OCI-LY3 (cell line): ENCODE results near the gene SHC3.

ENCODE experiments used
- H2AFZ ChIP-seq: fragments of 200-600, 300-600 bp; shearing (Covaris generic); 2 replicates; pipeline ENCODE4 v1.6.0; 2014; ENCODE audit warnings: antibody characterized with exemption, low read depth, low read length
- H3K27ac ChIP-seq: fragments of 200-600, 300-600 bp; sonication (generic); 2 replicates; pipeline ENCODE4 v1.5.1; 2014; ENCODE audit warnings: mild to moderate bottlenecking, low read length, moderate library complexity, mixed read lengths
- H3K27me3 ChIP-seq: fragments of 200-600, 300-600 bp; sonication (generic); 2 replicates; pipeline ENCODE4 v1.6.1; 2014; ENCODE audit warnings: low read depth, low read length, mixed read lengths
- H3K36me3 ChIP-seq: fragments of 200-600, 300-600 bp; sonication (generic); replicated peaks from 2 replicates; pipeline ENCODE3; 2014; ENCODE audit warnings: low read depth, low read length, mixed read lengths
- H3K4me1 ChIP-seq: fragments of 300-600, 200-600 bp; sonication (generic); 2 replicates; pipeline ENCODE4 v1.6.1; 2014; ENCODE audit warnings: low read length, mixed read lengths
- H3K4me2 ChIP-seq: fragments of 200-600, 300-600 bp; sonication (generic); 2 replicates; pipeline ENCODE4 v1.6.1; 2014; ENCODE audit warnings: low read length, mixed read lengths
- H3K4me3 ChIP-seq: fragments of 300-600, 200-600 bp; sonication (generic); 2 replicates; pipeline ENCODE4 v1.5.1; 2014; ENCODE audit warnings: antibody characterized with exemption, mild to moderate bottlenecking, low read length, moderate library complexity
- H3K79me2 ChIP-seq: fragments of 300-600, 200-600 bp; shearing (Covaris generic); 2 replicates; pipeline ENCODE4 v1.6.1; 2014; ENCODE audit warnings: mild to moderate bottlenecking, low read length, mixed read lengths
- H3K9ac ChIP-seq: fragments of 300-600, 200-600 bp; shearing (Covaris generic); 2 replicates; pipeline ENCODE4 v1.6.0; 2014; ENCODE audit warnings: mild to moderate bottlenecking, low read length, moderate library complexity
- H3K9me3 ChIP-seq: fragments of 200-600, 300-600 bp; shearing (Covaris generic); 2 replicates; pipeline ENCODE4 v1.6.1; 2014; ENCODE audit warnings: low read length, mixed read lengths; ENCODE audit not compliant: insufficient read depth
- H4K20me1 ChIP-seq: fragments of 200-600, 300-600 bp; sonication (generic); 2 replicates; pipeline ENCODE4 v1.6.1; 2016; ENCODE audit warnings: low read length, mixed read lengths; ENCODE audit not compliant: insufficient read depth
- CTCF ChIP-seq: fragments of 200-600, 300-600 bp; sonication (generic); IDR thresholded peaks from 2 replicates; pipeline ENCODE4 v1.5.1; 2014; ENCODE audit warnings: antibody characterized with exemption, low read length, low read depth
- EZH2phosphoT487 ChIP-seq: fragments of 200-600 bp; shearing (Covaris generic); IDR thresholded peaks from 2 replicates; pipeline ENCODE4 v1.6.1; 2018; ENCODE audit warnings: antibody characterized with exemption, mixed run types, low read depth

The SHC3 gene

GRCh38 chr9:89189215-89189614 is 10.6 kb upstream of the SHC3 start:
- Histone ChIP-seq H3K27me3 (0 out of 2 replicates have a peak, but pooled peaks cover 7% of the 10 kb centered on the region), H3K36me3 (no peaks in the 10 kb centered on the region), H3K4me1 (no peaks in the 10 kb centered on the region), H3K9ac (no peak overlapping the region), H3K79me2 (no peaks in the 10 kb centered on the region), H3K4me2 (no peak overlapping the region), H3K27ac (no peak overlapping the region), H2AFZ (no peak overlapping the region), H3K9me3 (no peaks in the 10 kb centered on the region), H4K20me1 (no peaks in the 10 kb centered on the region), H3K4me3 (no peak overlapping the region)
- TF ChIP-seq EZH2phosphoT487 (no peak), CTCF (no peak)

GRCh38 chr9:89187950-89188349 is 9.3 kb upstream of the SHC3 start:
- no peaks in the 10 kb centered on the region for H3K9me3 ChIP-seq
- no peaks in the 10 kb centered on the region for H3K36me3 ChIP-seq
- no peak overlapping the region for H2AFZ ChIP-seq
- no peak overlapping the region for H3K4me3 ChIP-seq
- no peak overlapping the region for H3K9ac ChIP-seq
- H3K27ac ChIP-seq: no peak overlapping the region
- no peaks in the 10 kb centered on the region for H3K79me2 ChIP-seq
- no peak for TF ChIP-seq CTCF
- no peaks in the 10 kb centered on the region for H4K20me1 ChIP-seq
- H3K4me1 ChIP-seq: no peaks in the 10 kb centered on the region
- H3K4me2 ChIP-seq: no peak overlapping the region
- 0 out of 2 replicates have a peak, but pooled peaks cover 7% of the 10 kb centered on the region for H3K27me3 ChIP-seq

- H3K79me2 ChIP-seq: no peaks in the 10 kb centered on the region
- TF ChIP-seq CTCF: no peak
- TF ChIP-seq EZH2phosphoT487: no peak
- H3K27ac ChIP-seq: no peak overlapping the region
- H3K9ac ChIP-seq: no peak overlapping the region
- no peak overlapping the region for H3K4me3 ChIP-seq
- H3K27me3 ChIP-seq: 0 out of 2 replicates have a peak, but pooled peaks cover 7% of the 10 kb centered on the region
- no peaks in the 10 kb centered on the region for H4K20me1 ChIP-seq
- no peak overlapping the region for H3K4me2 ChIP-seq
- H3K4me1 ChIP-seq: no peaks in the 10 kb centered on the region
- H3K9me3 ChIP-seq: no peaks in the 10 kb centered on the region
- H2AFZ ChIP-seq: no peak overlapping the region
- H3K36me3 ChIP-seq: no peaks in the 10 kb centered on the region
These were observed 8.9 kb upstream of the SHC3 start for GRCh38 chr9:89187541-89187940.

- Histone ChIP-seq H3K27ac (no peak overlapping the region), H4K20me1 (no peaks in the 10 kb centered on the region), H3K9ac (no peak overlapping the region), H3K4me1 (no peaks in the 10 kb centered on the region), H3K36me3 (no peaks in the 10 kb centered on the region), H2AFZ (no peak overlapping the region), H3K4me2 (no peak overlapping the region), H3K9me3 (no peaks in the 10 kb centered on the region), H3K27me3 (0 out of 2 replicates have a peak, but pooled peaks cover 7% of the 10 kb centered on the region), H3K79me2 (no peaks in the 10 kb centered on the region), H3K4me3 (no peak overlapping the region)
- no peak for TF ChIP-seq EZH2phosphoT487
- no peak for TF ChIP-seq CTCF
These were observed 8.3 kb upstream of the SHC3 start for GRCh38 chr9:89186960-89187359.
